GM15510 (cell line): ENCODE data around the gene PPP1R18.

ENCODE experiments used
- POLR2A ChIP-seq: IDR thresholded peaks from 3 replicates; pipeline ENCODE4 v1.6.1; 2011; ENCODE audit warnings: borderline replicate concordance; ENCODE audit not compliant: insufficient read length; ENCODE audit errors: extremely low read depth

The PPP1R18 gene

GRCh38 chr6:30721198-30722024 lies 35.0 kb upstream of the PPP1R18 start:
- peak; percentile 58 for TF ChIP-seq POLR2A

GRCh38 chr6:30720738-30721197 lies 34.3 kb upstream of the PPP1R18 start:
- TF ChIP-seq POLR2A: no peak

GRCh38 chr6:30719791-30720737 lies 33.6 kb upstream of the PPP1R18 start, which contains the start of gene TUBB:
TSS of gene TUBB (plus strand) at chr6:30720352. CDS start at chr6:30720507, 155 bp downstream.
- TF ChIP-seq POLR2A: peak; percentile 93

- no peak for TF ChIP-seq POLR2A
These were observed 32.9 kb upstream of the PPP1R18 start for GRCh38 chr6:30719356-30719755.

GRCh38 chr6:30717129-30717844 lies 30.8 kb upstream of the PPP1R18 start, which contains the start of gene MDC1:
TSS of gene MDC1 (minus strand) at chr6:30717281. CDS start at chr6:30715175, 2,106 bp downstream.
- TF ChIP-seq POLR2A: peak; percentile 93

- no peak for TF ChIP-seq POLR2A
These were observed 30.4 kb upstream of the PPP1R18 start for GRCh38 chr6:30716879-30717128.

- TF ChIP-seq POLR2A: no peak
These were observed 27.8 kb upstream of the PPP1R18 start for GRCh38 chr6:30714263-30714662.

- TF ChIP-seq POLR2A: no peak
These were observed 26.0 kb upstream of the PPP1R18 start for GRCh38 chr6:30712441-30712945.

GRCh38 chr6:30711758-30712380 lies 25.4 kb upstream of the PPP1R18 start:
- no peak for TF ChIP-seq POLR2A

- no peak for TF ChIP-seq POLR2A
These were observed 22.8 kb upstream of the PPP1R18 start for GRCh38 chr6:30709101-30709868.

GRCh38 chr6:30707281-30707850 lies 20.9 kb upstream of the PPP1R18 start:
- no peak for TF ChIP-seq POLR2A

- TF ChIP-seq POLR2A: no peak
These were observed 19.2 kb upstream of the PPP1R18 start for GRCh38 chr6:30705620-30706019.

- no peak for TF ChIP-seq POLR2A
These were observed 17.4 kb upstream of the PPP1R18 start for GRCh38 chr6:30703821-30704220.
